ENCODE data around the gene USP50.

USP50 gene

DNA sequence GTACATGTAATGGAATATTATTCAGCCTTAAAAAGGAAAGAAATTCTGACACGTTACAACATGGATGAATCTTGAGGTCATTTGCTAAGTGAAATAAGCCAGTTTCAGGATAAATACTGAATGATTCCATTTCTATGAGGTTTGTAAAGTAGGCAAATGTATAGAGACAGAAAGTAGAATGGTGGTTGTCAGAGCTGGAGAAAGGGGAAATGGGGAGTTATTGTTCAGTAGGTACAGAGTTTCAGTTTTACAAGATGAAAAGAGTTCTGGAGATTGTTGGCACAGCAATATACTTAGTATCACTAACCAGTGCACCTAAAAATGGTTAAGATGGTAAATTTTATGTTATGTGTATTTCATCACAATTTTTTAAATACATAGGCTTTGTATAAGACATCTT is 61.7 kb downstream of the USP50 start:
- H3K27me3 ChIP-seq (ENCODE audit: control insufficient read depth in 1 of 2, insufficient read depth in 2 of 2, low read length in 2 of 2), result no peaks in the 10 kb centered on the region
- no peak overlapping the region for H3K9ac ChIP-seq (ENCODE audit: low read depth in 1 of 2, low read length in 2 of 2)
- no peak overlapping the region for H3K4me3 ChIP-seq (ENCODE audit: low read depth in 1 of 2, low read length in 2 of 2)
- H3K4me1 ChIP-seq (ENCODE audit: control insufficient read depth in 1 of 2, insufficient read depth in 2 of 2, low read length in 2 of 2), result no peaks in the 10 kb centered on the region
- H3K27ac ChIP-seq (ENCODE audit: low read depth, low read length), result no peak overlapping the region
- H3K36me3 ChIP-seq (ENCODE audit: control insufficient read depth in 1 of 2, insufficient read depth in 2 of 2, low read length in 2 of 2), result peaks cover 3 to 59% of the 10 kb centered on the region in 2 donors
- H3K9me3 ChIP-seq (ENCODE audit: control insufficient read depth in 1 of 2, low read length in 2 of 2), result no peaks in the 10 kb centered on the region

GRCh38 chr15:50476143-50476542 is 70.3 kb downstream of the USP50 start:
- H3K9me3 ChIP-seq (ENCODE audit: control insufficient read depth in 1 of 2, low read length in 2 of 2), result no peaks in the 10 kb centered on the region
- H3K4me1 ChIP-seq (ENCODE audit: control insufficient read depth in 1 of 2, insufficient read depth in 2 of 2, low read length in 2 of 2), result no peaks in the 10 kb centered on the region
- H3K9ac ChIP-seq (ENCODE audit: low read depth in 1 of 2, low read length in 2 of 2), result no peak overlapping the region
- H3K36me3 ChIP-seq (ENCODE audit: control insufficient read depth in 1 of 2, insufficient read depth in 2 of 2, low read length in 2 of 2), result peaks cover 16 to 60% of the 10 kb centered on the region in 2 donors
- no peak overlapping the region for H3K27ac ChIP-seq (ENCODE audit: low read depth, low read length)
- H3K4me3 ChIP-seq (ENCODE audit: low read depth in 1 of 2, low read length in 2 of 2), result no peak overlapping the region
- no peaks in the 10 kb centered on the region for H3K27me3 ChIP-seq (ENCODE audit: control insufficient read depth in 1 of 2, insufficient read depth in 2 of 2, low read length in 2 of 2)

DNA sequence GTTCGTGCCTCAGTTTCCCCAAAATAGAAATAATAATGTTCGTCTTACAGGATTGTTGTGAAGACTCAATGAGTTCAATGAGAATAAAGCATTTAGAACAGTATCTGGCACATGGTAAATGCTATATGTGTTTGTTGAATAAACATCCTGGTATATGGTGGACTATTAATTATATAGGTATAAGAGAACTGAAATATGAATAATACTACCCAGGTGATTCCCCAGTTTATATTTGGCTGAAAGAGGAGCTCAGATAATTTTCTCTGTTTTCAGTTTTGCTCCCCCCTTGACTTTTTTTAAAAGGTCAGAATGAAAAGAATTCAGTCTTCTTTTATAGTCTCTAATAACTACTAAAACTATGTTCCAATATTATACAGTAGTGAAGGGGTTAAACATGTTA is 75.4 kb downstream of the USP50 start:
- H3K27me3 ChIP-seq (ENCODE audit: control insufficient read depth in 1 of 2, insufficient read depth in 2 of 2, low read length in 2 of 2), result no peaks in the 10 kb centered on the region
- H3K9ac ChIP-seq (ENCODE audit: low read depth in 1 of 2, low read length in 2 of 2), result no peak overlapping the region
- no peak overlapping the region for H3K4me3 ChIP-seq (ENCODE audit: low read depth in 1 of 2, low read length in 2 of 2)
- no peaks in the 10 kb centered on the region for H3K9me3 ChIP-seq (ENCODE audit: control insufficient read depth in 1 of 2, low read length in 2 of 2)
- no peaks in the 10 kb centered on the region for H3K4me1 ChIP-seq (ENCODE audit: control insufficient read depth in 1 of 2, insufficient read depth in 2 of 2, low read length in 2 of 2)
- H3K36me3 ChIP-seq (ENCODE audit: control insufficient read depth in 1 of 2, insufficient read depth in 2 of 2, low read length in 2 of 2), result peaks cover 8 to 39% of the 10 kb centered on the region in 2 donors
- no peak overlapping the region for H3K27ac ChIP-seq (ENCODE audit: low read depth, low read length)

- no peaks in the 10 kb centered on the region for H3K4me1 ChIP-seq (ENCODE audit: control insufficient read depth in 1 of 2, insufficient read depth in 2 of 2, low read length in 2 of 2)
- peaks cover 13 to 58% of the 10 kb centered on the region in 2 donors for H3K36me3 ChIP-seq (ENCODE audit: control insufficient read depth in 1 of 2, insufficient read depth in 2 of 2, low read length in 2 of 2)
- H3K27me3 ChIP-seq (ENCODE audit: control insufficient read depth in 1 of 2, insufficient read depth in 2 of 2, low read length in 2 of 2), result no peaks in the 10 kb centered on the region
- no peak overlapping the region for H3K9ac ChIP-seq (ENCODE audit: low read depth in 1 of 2, low read length in 2 of 2)
- H3K4me3 ChIP-seq (ENCODE audit: low read depth in 1 of 2, low read length in 2 of 2), result no peak overlapping the region
- no peak overlapping the region for H3K27ac ChIP-seq (ENCODE audit: low read depth, low read length)
- no peaks in the 10 kb centered on the region for H3K9me3 ChIP-seq (ENCODE audit: control insufficient read depth in 1 of 2, low read length in 2 of 2)
Observed at GRCh38 chr15:50463423-50464358, 82.8 kb downstream of the USP50 start.

GRCh38 chr15:50458348-50459112 is 87.9 kb downstream of the USP50 start:
- Histone ChIP-seq H3K4me1 (ENCODE audit: control insufficient read depth in 1 of 2, insufficient read depth in 2 of 2, low read length in 2 of 2) (no peaks in the 10 kb centered on the region), H3K27ac (ENCODE audit: low read depth, low read length) (no peak overlapping the region), H3K9ac (ENCODE audit: low read depth in 1 of 2, low read length in 2 of 2) (no peak overlapping the region), H3K9me3 (ENCODE audit: control insufficient read depth in 1 of 2, low read length in 2 of 2) (no peaks in the 10 kb centered on the region), H3K36me3 (ENCODE audit: control insufficient read depth in 1 of 2, insufficient read depth in 2 of 2, low read length in 2 of 2) (peaks cover 17 to 68% of the 10 kb centered on the region in 2 donors), H3K27me3 (ENCODE audit: control insufficient read depth in 1 of 2, insufficient read depth in 2 of 2, low read length in 2 of 2) (no peaks in the 10 kb centered on the region), H3K4me3 (ENCODE audit: low read depth in 1 of 2, low read length in 2 of 2) (no peak overlapping the region)

DNA sequence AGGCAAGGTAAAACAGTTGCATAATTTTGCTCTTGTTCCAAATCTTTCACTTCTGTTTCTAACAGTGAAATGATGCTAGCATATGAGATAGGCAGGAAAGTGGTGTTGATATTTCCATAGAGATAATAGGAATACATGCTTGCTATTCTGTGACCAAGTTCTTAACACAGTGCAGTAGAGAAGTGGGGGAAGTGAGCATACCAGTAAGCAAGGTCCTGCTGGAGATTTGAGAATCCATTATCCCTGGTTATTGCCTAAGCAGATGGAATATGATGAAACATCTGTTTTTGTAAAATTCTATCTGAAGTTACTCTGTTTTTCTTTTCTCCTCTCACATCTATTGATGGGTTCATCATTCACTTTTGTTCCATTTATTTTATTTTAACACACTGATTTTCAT is 93.5 kb downstream of the USP50 start:
- Histone ChIP-seq H3K9ac (ENCODE audit: low read depth in 1 of 2, low read length in 2 of 2) (no peak overlapping the region), H3K9me3 (ENCODE audit: control insufficient read depth in 1 of 2, low read length in 2 of 2) (no peaks in the 10 kb centered on the region), H3K36me3 (ENCODE audit: control insufficient read depth in 1 of 2, insufficient read depth in 2 of 2, low read length in 2 of 2) (peaks cover 18 to 48% of the 10 kb centered on the region in 2 donors), H3K4me3 (ENCODE audit: low read depth in 1 of 2, low read length in 2 of 2) (no peak overlapping the region), H3K4me1 (ENCODE audit: control insufficient read depth in 1 of 2, insufficient read depth in 2 of 2, low read length in 2 of 2) (no peaks in the 10 kb centered on the region), H3K27me3 (ENCODE audit: control insufficient read depth in 1 of 2, insufficient read depth in 2 of 2, low read length in 2 of 2) (no peaks in the 10 kb centered on the region), H3K27ac (ENCODE audit: low read depth, low read length) (no peak overlapping the region)
